KMS-11 (cell line): ENCODE results near the gene GNL1.
"Not testable (repeated sequence)": the region's sequence is repeated elsewhere in the genome, so short reads cannot be mapped to it uniquely, and the experiment has no call there.

ENCODE experiments used
- H2AFZ ChIP-seq: fragments of 200-600 bp; sonication (generic); 2 replicates; pipeline ENCODE4 v1.6.1; 2016; ENCODE audit warnings: antibody characterized with exemption, mixed run types, low read depth
- H3K27ac ChIP-seq: fragments of 200-600 bp; sonication (generic); 2 replicates; pipeline ENCODE4 v1.6.1; 2016; ENCODE audit warnings: mild to moderate bottlenecking, mixed run types
- H3K27me3 ChIP-seq: fragments of 200-600 bp; sonication (generic); 2 replicates; pipeline ENCODE4 v1.6.1; 2017; ENCODE audit warnings: mild to moderate bottlenecking, low read depth, mixed run types, moderate library complexity; ENCODE audit not compliant: insufficient read depth
- H3K36me3 ChIP-seq: fragments of 200-600 bp; sonication (generic); 2 replicates; pipeline ENCODE4 v1.6.1; 2017; ENCODE audit warnings: mild to moderate bottlenecking, mixed run types; ENCODE audit not compliant: insufficient read depth
- H3K4me1 ChIP-seq: fragments of 200-600 bp; sonication (generic); 2 replicates; pipeline ENCODE4 v1.6.1; 2016; ENCODE audit warnings: mild to moderate bottlenecking, low read depth, mixed run types; ENCODE audit not compliant: poor library complexity, severe bottlenecking
- H3K4me2 ChIP-seq: fragments of 200-600 bp; sonication (generic); 2 replicates; pipeline ENCODE4 v1.7.0; 2016; ENCODE audit warnings: mild to moderate bottlenecking, mixed run types
- H3K4me3 ChIP-seq: fragments of 200-600 bp; sonication (generic); IDR thresholded peaks from 2 replicates; pipeline ENCODE4 v1.6.1; 2017; ENCODE audit warnings: low read depth, low read length, mixed read lengths; ENCODE audit not compliant: insufficient read depth
- H3K79me2 ChIP-seq: fragments of 200-600 bp; sonication (generic); 2 replicates; pipeline ENCODE4 v1.6.1; 2016; ENCODE audit warnings: low read depth, mixed run types; ENCODE audit not compliant: insufficient read depth
- H3K9ac ChIP-seq: fragments of 200-600 bp; sonication (generic); 2 replicates; pipeline ENCODE4 v1.6.1; 2016; ENCODE audit warnings: mild to moderate bottlenecking, mixed run types
- H4K20me1 ChIP-seq: fragments of 200-600 bp; sonication (generic); 2 replicates; pipeline ENCODE4 v1.6.1; 2016; ENCODE audit warnings: mild to moderate bottlenecking, mixed run types; ENCODE audit not compliant: insufficient read depth
- CTCF ChIP-seq: fragments of 200-600 bp; sonication (generic); conservative IDR thresholded peaks from 2 replicates; pipeline ENCODE4 v1.6.1; 2017; ENCODE audit warnings: low read depth, mild to moderate bottlenecking, antibody characterized with exemption, low read length, moderate library complexity, mixed read lengths

GNL1 gene

DNA sequence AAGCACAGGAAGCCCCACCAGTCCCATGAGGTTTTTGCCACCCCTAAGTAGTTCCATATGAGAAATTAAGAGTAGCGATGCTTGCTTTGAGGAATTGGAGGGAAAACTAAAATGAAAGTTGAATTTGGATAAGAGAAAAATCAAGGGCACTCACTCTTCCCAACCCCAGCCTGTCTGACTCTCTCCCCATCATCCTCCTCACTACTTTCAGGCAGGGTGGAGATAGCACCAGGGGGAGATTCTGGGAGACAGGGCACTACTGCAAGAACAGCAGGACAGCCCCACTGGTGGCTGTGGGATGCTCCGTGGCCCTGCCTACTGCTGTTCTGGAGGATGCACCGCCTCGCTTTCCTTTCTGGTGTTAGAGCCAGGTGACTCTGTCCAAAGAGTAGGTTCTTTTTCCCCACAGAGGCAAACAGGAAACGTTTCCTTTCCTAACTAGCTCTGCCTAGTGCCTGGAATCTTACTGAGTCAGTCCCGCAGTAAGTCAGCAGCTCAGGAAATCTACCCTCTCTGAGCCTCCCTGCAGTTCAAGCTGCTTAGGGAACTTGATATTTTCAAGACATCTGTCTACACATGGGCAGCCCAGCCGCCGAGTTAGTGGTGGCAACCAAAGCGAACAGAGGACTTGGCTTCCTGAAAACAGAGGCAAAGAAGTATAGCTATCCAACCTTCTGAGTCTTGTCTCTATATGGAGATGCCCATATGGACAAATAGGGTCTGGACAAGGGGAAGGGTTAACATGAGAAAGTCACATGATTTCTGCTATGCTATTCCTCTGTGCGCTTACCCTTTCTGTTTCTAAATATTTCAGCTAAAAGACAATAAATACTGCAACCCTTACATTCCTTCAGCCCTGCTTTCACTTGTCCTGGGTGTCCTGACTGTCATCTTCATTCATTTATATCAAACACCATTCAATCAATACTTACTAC lies 55.6 kb downstream of the GNL1 start:
- Histone ChIP-seq H4K20me1 (no peaks in the 10 kb centered on the region), H3K36me3 (no peaks in the 10 kb centered on the region), H3K27me3 (no peaks in the 10 kb centered on the region), H3K4me3 (no peak overlapping the region), H3K4me1 (no peaks in the 10 kb centered on the region), H3K4me2 (no peak overlapping the region), H2AFZ (no peak overlapping the region), H3K27ac (no peak overlapping the region), H3K9ac (no peak overlapping the region), H3K79me2 (no peaks in the 10 kb centered on the region)
- TF ChIP-seq CTCF = no peak

DNA sequence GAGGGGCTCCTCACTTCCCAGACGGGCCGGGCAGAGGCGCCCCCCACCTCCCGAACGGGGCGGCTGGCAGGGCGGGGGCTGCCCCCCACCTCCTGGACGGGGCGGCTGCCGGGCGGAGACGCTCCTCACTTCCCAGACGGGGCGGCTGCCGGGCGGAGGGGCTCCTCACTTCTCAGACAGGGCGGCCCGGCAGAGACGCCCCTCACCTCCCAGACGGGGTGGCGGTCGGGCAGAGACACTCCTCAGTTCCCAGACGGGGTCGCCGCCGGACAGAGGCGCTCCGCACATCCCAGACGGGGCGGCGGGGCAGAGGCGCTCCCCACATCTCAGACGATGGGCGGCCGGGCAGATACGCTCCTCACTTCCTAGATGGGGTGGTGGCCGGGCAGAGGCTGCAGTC lies 57.6 kb downstream of the GNL1 start:
- not testable (repeated sequence) for H2AFZ ChIP-seq, H3K27ac ChIP-seq, H3K4me2 ChIP-seq, H4K20me1 ChIP-seq, H3K9ac ChIP-seq, H3K4me3 ChIP-seq, H3K27me3 ChIP-seq, H3K4me1 ChIP-seq, H3K36me3 ChIP-seq, H3K79me2 ChIP-seq

- no peaks in the 10 kb centered on the region for H3K36me3 ChIP-seq
- no peaks in the 10 kb centered on the region for H4K20me1 ChIP-seq
- no peaks in the 10 kb centered on the region for H3K79me2 ChIP-seq
- H2AFZ ChIP-seq = no peak overlapping the region
- no peak overlapping the region for H3K4me2 ChIP-seq
- no peaks in the 10 kb centered on the region for H3K27me3 ChIP-seq
- no peaks in the 10 kb centered on the region for H3K4me1 ChIP-seq
- no peak for TF ChIP-seq CTCF
- no peak overlapping the region for H3K27ac ChIP-seq
- no peak overlapping the region for H3K4me3 ChIP-seq
- H3K9ac ChIP-seq = no peak overlapping the region
Measured at GRCh38 chr6:30497714-30498113, 58.6 kb downstream of the GNL1 start.

- not testable (repeated sequence) for H3K36me3 ChIP-seq, H3K4me1 ChIP-seq, H3K4me2 ChIP-seq, H3K4me3 ChIP-seq, H3K79me2 ChIP-seq, H4K20me1 ChIP-seq, H2AFZ ChIP-seq, H3K9ac ChIP-seq, H3K27ac ChIP-seq, H3K27me3 ChIP-seq
Measured at GRCh38 chr6:30497261-30497599, 59.1 kb downstream of the GNL1 start.

DNA sequence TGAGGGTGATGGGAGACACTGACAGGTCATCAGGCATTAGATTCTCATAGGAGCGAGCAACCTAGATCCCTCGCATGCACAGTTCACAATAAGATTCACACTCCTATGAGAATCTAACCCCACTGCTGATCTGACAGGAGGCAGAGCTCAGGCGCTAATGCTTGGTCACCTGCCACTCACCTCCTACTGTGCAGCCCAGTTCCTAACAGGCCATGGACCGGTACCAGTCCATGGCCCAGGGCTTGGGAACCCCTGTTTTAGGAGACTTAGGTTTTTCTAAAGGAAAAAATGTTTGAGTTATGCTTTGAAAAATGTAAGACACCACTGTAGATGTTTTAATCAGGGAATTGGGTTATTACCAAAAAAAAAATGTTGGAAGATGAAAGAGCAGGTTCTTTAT lies 60.3 kb downstream of the GNL1 start:
- no peak overlapping the region for H3K9ac ChIP-seq
- no peaks in the 10 kb centered on the region for H3K27me3 ChIP-seq
- no peak overlapping the region for H3K4me2 ChIP-seq
- H4K20me1 ChIP-seq = no peaks in the 10 kb centered on the region
- peaks cover under 1% of the 10 kb centered on the region; the same call in 1 of the 2 replicates for H3K79me2 ChIP-seq
- H2AFZ ChIP-seq = no peak overlapping the region
- TF ChIP-seq CTCF = no peak
- no peak overlapping the region for H3K4me3 ChIP-seq
- H3K27ac ChIP-seq = no peak overlapping the region
- H3K36me3 ChIP-seq = no peaks in the 10 kb centered on the region
- peaks cover 3% of the 10 kb centered on the region for H3K4me1 ChIP-seq

GRCh38 chr6:30495060-30495459 lies 61.2 kb downstream of the GNL1 start:
- not testable (repeated sequence) for H3K36me3 ChIP-seq, H3K4me2 ChIP-seq, H3K27ac ChIP-seq, H4K20me1 ChIP-seq, H3K9ac ChIP-seq, H2AFZ ChIP-seq, H3K27me3 ChIP-seq, H3K4me3 ChIP-seq
- H3K4me1 ChIP-seq = peaks cover 12% of the 10 kb centered on the region
- H3K79me2 ChIP-seq = peaks cover 10% of the 10 kb centered on the region; the same call in 1 of the 2 replicates
